Renal pelvis (tissue), 12 donors: ENCODE data around the gene RANBP3. TPM values are rescaled to one million over a fixed set of nuclear protein-coding genes. Genes with fewer than 3 reads are reported as not detected.
A peak's percentile ranks its signal among the peaks of the same experiment; 100 is the strongest.
"Not testable (repeated sequence)": the region's sequence is repeated elsewhere in the genome, so short reads cannot be mapped to it uniquely, and the experiment has no call there.

Experiments used
- DNase-seq: peaks from one replicate; pipeline ENCODE4 v3.0.0-alpha.2; 2013
- long read RNA-seq, 16 experiments: transcript quantifications; one replicate each; lab custom pipeline, GENCODE V29; 2026
- polyA plus RNA-seq, 3 donors: library from polyadenylated mRNA; unstranded; fragments of 120-200 nt; gene quantifications; one replicate each; pipeline ENCODE4 v1.2.1, GENCODE V29; 2013; ENCODE audit not compliant: insufficient read length in 3 of 3

The RANBP3 gene, protein sequence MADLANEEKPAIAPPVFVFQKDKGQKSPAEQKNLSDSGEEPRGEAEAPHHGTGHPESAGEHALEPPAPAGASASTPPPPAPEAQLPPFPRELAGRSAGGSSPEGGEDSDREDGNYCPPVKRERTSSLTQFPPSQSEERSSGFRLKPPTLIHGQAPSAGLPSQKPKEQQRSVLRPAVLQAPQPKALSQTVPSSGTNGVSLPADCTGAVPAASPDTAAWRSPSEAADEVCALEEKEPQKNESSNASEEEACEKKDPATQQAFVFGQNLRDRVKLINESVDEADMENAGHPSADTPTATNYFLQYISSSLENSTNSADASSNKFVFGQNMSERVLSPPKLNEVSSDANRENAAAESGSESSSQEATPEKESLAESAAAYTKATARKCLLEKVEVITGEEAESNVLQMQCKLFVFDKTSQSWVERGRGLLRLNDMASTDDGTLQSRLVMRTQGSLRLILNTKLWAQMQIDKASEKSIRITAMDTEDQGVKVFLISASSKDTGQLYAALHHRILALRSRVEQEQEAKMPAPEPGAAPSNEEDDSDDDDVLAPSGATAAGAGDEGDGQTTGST
- polyA plus RNA-seq = 10 to 100 TPM; 68.1 to 72.5 (median 68.3) TPM
- long read RNA-seq, donor 1, partial matches to known transcripts = 0 of 2 reads
- long read RNA-seq, donor 1, other reads (novel, unspliced or antisense) = 0 of 2 reads
- long read RNA-seq, donor 2, transcript RANBP3-220 (16 exons, 1,783 nt) = major isoform, 5 of 8 reads
- long read RNA-seq, donor 2, partial matches to known transcripts = 0 of 8 reads
- long read RNA-seq, donor 2, other reads (novel, unspliced or antisense) = 0 of 8 reads
- long read RNA-seq, donor 3, partial matches to known transcripts = 5 of 8 reads
- long read RNA-seq, donor 3, other reads (novel, unspliced or antisense) = 0 of 8 reads
- long read RNA-seq, donor 4, partial matches to known transcripts = 0 of 7 reads
- long read RNA-seq, donor 4, other reads (novel, unspliced or antisense) = 0 of 7 reads
- long read RNA-seq, donor 5 = 0 reads
- long read RNA-seq, donor 6, partial matches to known transcripts = 0 of 5 reads
- long read RNA-seq, donor 6, other reads (novel, unspliced or antisense) = 0 of 5 reads
- long read RNA-seq, donor 7, partial matches to known transcripts = 18 of 23 reads
- long read RNA-seq, donor 7, other reads (novel, unspliced or antisense) = 0 of 23 reads
- long read RNA-seq, donor 8, partial matches to known transcripts = 0 of 5 reads
- long read RNA-seq, donor 8, other reads (novel, unspliced or antisense) = 0 of 5 reads
- long read RNA-seq, donor 9, partial matches to known transcripts = 6 of 12 reads
- long read RNA-seq, donor 9, other reads (novel, unspliced or antisense) = 0 of 12 reads
- long read RNA-seq, donor 10, partial matches to known transcripts = 0 of 3 reads
- long read RNA-seq, donor 10, other reads (novel, unspliced or antisense) = 0 of 3 reads
- long read RNA-seq, donor 11, partial matches to known transcripts = 11 of 13 reads
- long read RNA-seq, donor 11, other reads (novel, unspliced or antisense) = 0 of 13 reads
- long read RNA-seq, donor 12, partial matches to known transcripts = 127 of 141 reads
- long read RNA-seq, donor 12, other reads (novel, unspliced or antisense) = 7 of 141 reads
- long read RNA-seq, donor 13, partial matches to known transcripts = 0 of 1 reads
- long read RNA-seq, donor 13, other reads (novel, unspliced or antisense) = 0 of 1 reads
- long read RNA-seq, donor 14 = 0 reads
- long read RNA-seq, donor 15 = 0 reads
- long read RNA-seq, donor 16, partial matches to known transcripts = 0 of 4 reads
- long read RNA-seq, donor 16, other reads (novel, unspliced or antisense) = 0 of 4 reads

DNA sequence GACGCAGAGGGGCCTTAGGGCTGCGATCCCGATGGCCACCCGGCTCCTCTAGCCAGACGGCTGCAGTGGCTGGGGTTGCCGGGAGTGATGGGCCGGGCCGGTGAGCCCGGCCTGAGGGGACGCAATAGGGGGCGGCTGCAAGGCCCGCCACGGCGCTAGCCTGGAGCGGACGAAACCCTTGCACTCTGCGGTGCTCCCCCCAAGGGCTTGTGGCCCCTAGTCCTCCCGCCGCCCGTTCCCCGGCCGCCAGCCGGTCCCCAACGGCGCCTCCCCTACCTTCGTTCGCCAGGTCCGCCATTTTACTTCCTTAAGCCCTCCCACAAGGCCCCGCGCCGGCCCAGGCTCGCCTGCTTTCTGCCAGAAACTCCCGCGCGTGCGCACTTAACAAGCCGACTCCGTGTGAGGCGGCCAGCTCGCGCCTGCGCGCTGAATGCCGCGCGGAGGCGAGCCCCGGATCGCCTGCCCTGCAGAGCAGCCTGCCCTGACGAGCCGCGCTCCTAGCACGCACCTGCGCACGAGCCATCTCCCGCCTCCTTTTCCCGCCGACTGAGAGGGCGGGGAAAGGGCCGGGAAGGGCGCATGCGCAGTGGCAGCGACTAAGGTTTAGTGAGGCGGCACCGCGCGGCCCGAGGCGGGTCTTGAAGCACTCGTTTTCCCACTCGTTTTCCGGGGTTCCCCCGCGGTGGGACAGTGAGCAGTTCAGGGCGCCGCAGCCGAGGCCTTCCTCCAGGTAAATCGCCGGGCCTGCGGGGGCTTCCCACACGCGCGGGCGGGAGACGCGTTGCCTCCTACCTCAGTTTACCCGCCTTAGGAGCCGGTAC is at the start of gene RANBP3:
Gene RANBP3, minus strand, starts transcription at position 356 of the 821 bp plus-strand sequence. Its CDS starts 58 bp downstream, at position 298.
- DNase-seq = peak; percentile 99

DNA sequence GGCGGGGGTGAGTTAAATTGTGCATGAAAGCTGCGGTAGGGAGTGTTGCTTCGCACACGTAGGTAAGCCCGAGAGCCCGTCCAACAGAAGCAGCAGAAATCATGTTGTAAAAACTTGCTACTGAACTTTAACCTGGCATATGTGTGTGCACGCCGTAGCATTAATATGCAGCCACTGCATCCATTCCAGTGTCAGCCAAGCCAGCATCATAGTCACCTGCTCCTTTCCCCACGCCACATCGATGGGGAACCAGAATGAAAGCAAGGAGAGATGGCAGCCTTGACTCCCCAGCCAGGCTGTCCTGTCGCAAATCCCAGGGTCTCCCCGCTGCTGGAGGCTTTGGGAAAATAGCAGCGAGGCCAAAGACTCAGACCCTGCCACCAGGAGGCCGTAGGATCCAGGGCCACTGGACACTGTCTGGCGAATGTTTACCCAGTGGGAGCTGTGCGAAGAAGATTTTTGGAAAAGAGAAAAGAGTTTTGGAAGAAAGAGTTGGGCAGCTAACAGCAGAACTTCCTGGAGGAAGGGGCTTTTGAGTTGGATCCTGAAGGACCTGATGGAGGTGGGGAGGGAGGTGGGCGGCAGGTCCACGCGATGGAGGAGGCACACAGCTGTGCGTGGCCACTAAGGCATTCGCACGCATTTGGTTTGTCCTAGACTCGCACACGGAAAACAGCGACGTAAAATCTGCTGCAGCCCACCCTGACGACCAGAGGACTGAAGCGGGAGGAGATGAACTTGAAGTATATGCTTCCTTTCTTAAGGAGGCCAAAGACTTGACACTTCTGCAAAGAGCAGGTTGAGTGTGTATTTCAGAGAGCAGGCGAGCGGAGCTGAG is 48.7 kb upstream of the RANBP3 start:
- no peak for DNase-seq

DNA sequence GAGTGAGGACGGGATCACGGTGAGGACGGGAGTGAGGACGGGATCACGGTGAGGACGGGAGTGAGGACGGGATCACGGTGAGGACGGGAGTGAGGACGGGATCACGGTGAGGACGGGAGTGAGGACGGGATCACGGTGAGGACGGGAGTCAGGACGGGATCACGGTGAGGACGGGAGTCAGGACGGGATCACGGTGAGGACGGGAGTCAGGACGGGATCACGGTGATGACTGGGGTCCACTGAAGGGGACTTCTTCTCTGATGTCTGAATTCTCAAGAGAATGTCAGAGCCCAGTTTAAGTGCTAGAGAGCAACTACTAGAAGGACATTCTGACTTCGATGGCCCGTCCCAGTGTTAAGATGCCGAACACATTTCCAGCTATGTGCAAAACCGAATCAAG is 46.8 kb upstream of the RANBP3 start:
- not testable (repeated sequence) for DNase-seq

DNA sequence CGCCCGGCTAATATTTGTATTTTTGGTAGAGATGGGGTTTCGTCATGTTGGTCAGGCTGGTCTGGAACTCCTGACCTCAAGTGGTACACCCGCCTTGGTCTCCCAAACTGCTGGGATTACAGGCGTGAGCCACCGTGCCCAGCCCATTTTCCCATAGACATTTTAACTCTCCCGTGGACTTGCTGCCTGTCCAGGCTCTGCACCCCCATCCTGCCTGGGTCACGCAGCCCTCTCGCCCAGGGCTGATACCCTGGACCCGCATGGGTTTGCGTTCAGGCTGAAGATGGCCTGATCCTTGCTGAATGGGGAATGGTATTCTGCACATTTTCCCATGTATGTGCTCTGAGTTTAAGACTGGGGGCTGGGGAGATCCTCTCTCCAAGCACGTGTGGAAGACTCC is 46.0 kb upstream of the RANBP3 start:
- no peak for DNase-seq

DNA sequence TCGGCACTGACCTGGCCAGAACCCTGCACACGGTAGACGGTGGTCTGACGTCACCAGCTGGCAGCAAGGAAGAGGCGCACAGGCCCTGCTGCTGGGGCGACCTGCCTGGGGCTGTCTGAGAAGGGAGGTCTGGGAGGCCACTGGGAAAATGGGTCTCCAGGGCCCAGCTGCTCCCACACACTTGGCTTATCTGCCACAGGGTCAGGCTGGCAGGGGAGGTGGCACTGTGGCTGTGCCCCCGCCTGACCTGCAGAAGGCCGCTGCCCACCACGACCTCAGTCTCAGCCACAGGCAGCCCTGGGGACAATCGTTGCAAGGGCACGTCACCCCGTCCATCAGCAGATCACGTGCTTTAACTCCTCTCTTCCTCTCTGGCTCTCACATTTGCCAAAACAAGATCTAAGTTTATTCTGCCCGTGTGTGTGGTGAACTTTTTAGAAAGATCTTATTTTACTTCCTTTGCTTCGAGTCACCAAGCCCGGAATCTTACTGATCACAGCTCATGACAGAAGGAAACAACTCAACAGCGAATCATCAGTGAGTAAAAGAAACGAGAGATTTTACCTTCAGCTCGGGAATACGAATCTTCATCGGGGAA is 45.2 kb upstream of the RANBP3 start:
- DNase-seq = no peak

DNA sequence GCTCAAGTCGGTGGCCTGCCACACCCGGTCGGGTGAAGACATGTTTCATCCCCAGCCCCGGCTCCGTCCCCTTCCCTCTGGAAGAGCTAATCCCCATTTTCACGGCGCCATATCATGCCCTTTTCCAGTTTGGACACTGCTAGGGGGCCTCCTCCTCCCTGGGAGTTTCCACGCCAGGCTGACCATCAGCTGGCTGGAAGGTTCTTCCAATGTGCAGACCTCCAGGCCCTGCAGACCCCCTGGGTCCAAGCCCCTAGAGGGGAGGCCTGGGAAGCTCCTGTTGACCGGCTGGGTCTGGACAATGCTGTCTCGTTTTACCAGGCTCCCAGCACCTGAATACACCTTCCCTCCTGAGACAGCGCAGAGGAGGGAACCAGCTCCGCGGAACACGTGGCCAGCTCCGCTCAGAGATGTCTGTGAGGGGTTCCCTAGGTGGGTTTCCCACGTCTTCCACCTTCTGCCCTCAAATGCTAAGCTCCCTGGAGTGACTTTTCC is 44.7 kb upstream of the RANBP3 start:
- DNase-seq = no peak

DNA sequence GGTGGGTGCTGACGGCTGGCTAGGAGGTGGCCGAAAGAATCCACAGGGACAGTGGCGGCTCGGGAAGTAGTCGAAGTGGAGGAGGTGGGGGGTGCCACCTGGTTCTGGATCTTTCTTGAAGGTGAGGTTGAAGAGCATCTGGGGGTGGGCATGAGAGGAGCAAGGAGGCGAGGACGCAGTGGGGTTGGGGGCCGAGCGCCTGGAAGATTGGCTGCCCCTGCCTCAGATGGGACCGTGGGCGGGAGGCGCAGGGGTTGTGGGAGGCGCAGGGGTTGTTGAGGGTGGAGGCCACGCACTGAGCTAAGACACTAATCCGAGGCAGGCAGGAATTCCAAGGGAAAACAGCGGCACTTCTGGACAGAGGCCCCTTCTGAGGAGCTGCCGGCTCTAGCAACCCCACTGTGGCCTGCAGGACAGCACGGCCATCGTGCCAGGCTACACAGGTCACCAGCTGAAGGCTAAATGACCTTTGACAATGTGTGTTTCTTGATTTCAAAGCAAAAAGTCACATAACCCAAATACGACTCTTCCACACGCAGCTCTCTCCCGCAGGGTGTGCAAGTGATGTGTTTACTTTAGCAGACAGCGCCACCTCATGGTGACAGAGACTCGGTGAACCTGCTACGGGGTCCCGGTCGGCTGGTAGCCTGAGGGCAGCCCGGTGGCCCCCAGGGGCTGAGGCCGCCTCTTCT is 44.1 kb upstream of the RANBP3 start:
- peak; percentile 85 for DNase-seq

DNA sequence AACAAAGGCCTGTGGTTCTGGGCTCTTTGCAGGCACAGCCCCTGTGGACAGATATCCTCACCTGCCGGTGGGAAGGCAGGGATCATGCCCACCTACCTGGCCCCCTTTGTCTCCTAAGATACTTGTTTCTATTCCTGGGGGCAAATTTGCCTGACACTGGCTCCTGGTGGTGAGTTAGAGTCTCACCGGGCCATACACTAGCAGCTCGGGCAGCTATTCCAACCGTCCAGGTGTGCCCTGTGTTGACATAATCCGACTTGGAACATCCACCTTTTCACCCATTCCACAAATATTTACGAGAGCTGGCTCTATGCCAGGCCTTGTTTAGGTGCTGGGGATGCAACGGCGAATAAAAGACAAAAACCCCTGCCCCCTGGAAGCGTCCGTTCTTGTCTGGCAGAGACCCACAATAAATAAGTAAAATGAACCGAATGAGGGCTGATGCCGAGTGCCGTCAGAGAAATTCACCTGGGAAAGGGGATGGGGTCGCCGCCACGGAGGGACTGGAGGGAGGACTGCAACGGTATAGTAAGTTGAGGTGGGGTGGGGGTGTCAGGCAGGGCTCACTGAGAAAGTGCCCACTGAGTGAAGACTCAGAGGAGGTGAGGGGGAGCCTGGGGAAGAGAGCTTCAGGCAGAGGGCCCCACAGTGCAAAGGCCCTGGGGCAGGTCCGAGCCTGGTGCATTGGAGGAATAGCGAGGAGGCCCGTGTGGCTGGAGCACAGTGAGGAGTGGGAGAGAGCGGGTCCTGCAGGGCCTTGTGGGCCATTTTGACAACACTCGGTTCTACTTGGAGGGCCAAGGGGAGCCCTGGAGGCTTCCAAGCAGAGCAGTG is 43.2 kb upstream of the RANBP3 start:
- DNase-seq = no peak

DNA sequence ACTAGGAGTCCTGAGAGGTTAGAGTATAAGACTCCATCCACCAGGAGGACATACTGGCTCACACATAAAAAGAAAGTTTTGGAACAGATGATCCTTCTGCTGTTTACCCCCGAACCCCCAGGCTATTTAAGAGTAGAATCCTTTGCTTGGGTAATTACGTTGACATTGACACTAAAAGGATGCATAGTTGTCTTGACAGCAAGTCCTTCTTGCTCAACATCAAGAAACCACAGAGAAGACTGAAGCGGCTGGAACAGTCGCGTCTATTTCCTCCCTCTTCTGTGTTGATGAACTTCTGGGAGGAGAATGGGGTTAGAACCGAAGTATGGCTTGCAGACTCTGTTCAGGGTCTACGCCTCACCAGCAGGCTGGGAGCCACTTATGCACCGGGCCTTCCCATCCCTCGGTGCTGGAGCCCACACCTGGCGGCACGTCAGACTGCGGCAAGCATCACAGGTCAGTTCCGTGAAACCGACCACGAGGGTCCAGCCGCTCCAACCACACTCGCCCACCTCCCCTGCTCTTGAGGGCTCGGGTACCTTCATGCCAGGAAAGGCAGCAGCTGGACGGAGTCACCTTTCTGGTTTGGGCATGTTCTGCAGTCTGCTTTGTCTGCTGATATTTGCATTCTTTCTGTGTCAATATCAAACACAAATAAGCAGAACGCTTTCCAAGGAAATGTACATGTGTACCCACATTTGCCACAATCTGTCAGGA is 42.4 kb upstream of the RANBP3 start:
- no peak for DNase-seq

DNA sequence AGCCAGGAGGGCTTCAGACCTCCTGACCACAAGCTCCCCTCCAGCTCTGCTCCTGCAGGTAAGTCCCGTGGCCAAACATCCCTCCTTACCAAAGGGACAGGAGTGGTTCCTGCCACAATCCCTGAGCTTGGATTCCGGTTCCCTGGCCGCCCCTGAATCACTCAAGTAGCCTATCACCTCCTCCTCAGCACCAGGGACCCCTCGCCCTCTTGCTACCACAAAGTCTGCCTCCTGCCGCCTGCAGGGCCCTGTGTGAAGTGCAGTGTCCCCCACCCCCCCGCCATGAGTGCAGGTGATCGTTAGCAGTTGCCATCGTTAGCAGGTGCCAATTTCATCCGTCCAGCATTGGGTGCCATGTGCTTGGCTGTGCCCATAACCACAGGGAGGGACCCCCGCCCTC is 40.8 kb upstream of the RANBP3 start:
- no peak for DNase-seq

DNA sequence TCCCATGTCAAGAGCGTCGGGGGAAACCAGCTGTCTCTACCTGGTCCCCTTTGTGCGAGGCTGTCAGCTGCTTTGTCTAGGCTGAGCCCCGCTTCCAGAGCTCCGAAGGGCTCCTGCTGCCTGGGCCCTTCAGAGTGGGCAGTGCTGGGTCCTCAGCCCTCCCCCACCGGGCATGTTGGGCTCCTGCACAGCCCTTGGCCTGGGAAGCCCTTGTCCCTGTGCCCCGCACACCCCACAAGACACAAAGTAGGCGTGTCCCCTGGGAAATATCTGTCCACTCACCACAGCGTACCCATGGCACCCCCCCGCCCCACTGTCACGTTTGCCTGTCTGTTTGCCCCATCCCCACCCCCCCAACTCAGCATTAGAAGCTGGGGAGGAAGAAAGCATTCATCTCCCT is 39.6 kb upstream of the RANBP3 start:
- no peak for DNase-seq

DNA sequence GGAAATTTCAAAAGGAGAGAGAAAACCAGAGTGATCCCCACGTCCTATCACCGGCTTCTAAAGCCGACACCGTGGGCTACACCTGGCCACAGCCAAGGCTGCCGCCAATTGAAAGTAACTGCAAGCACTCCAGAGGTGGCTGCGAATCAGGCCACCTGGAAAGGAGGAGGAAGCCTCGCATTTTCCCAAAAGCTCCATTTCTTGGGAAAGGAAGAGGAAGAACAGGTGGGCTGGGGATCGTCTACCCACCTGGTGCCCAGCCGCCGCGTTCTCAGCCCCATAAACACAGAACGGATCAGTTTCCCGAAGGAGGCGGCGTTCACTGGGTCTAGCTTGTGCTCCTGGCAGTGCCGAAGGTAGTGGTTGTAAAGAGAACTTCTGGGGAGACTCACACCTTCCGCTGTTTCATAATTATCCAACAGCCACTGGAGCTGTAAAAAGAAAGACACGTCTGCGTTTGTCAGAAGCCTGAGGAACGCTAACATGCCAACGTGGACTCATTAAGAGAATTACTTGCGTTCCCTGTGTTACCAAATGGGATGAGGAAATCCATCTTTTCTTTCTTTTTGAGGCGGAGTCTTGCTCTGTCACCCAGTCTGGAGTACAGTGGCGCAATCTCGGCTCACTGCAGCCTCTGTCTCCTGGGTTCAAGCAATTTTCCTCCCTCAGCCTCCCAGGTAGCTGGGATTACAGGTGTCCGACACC is 38.1 kb upstream of the RANBP3 start:
- no peak for DNase-seq

DNA sequence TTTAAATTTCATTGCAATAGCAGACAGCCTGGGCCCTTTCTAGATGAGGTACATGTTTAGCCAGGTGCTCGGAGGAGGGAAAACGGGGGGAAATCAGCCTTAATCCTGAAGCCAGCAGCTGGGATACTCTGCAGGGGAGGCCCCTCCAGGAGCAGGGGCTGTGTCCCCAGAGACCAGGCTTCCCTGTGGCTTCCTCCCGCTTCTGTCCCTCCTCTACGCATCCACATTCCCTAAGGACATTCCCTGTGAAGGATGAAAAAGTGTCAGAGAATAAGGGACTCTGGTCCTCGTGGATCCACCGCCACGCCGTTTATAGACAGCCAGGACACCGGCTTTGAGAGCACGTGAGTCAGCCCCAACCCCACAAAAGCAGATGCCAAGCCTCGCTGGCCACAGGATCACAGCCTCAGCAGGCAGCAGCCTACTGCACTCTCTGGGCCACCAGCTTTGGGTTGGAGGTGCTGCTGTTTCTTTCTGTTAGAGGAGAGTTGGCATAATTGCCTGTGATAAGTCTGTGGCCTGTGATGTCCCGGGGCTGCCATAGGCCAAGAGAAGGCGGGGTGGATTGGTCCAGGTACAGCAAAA is 36.7 kb upstream of the RANBP3 start:
- DNase-seq = no peak

DNA sequence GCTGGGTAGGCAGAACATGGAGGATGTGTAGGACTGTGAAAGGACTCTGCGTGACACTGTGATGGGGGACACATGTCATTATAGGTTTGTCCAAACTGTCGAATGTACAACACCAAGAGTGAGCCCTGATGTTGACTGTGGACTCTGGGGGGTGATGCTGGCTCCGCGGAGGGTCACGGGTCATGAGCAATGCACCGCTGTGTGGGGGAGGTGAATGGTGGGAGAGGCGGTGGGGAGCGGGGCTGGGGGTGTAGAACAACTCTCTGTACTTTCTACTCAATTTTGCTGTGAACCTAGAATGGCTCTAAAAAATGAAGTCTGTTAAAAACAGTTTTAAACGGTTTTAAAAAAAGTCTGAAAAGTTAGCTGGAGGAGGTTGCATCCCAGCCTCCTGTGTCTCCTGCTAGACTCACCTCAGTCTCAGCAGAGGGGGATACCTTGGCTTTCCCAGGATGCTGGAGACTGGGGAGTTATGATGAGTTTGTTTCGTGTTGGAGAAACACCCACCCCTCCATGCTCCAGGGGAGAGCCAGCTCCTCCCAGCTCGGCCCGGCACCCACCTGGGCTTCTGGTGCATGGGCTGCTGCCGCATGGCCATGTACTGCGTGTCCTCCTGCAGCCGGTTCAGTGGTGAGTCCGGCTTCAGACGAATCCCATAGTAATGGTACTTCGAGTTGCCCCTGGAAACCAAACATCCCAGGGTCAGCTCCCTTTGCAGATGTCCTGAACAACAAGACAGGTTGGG is 34.7 kb upstream of the RANBP3 start:
- no peak for DNase-seq
